ENCODE measurements around the gene NKD1.

The NKD1 gene

GRCh38 chr16:50558913-50559312, 10.7 kb downstream of the NKD1 start:
- Histone ChIP-seq H2AFZ (ENCODE audit: low read length) (no peak overlapping the region), H3K4me3 (ENCODE audit: low read length) (no peak overlapping the region), H3K4me1 (ENCODE audit: low read length) (no peaks in the 10 kb centered on the region), H3K27ac (ENCODE audit: low read length) (no peak overlapping the region), H3K4me2 (ENCODE audit: low read depth, low read length) (no peak overlapping the region), H3K27me3 (replicated peaks; ENCODE audit: insufficient read depth, low read length) (no peaks in the 10 kb centered on the region), H3K9me3 (replicated peaks; ENCODE audit: insufficient read depth, low read length) (no peaks in the 10 kb centered on the region), H3K9ac (ENCODE audit: low read length) (no peak overlapping the region), H3F3A (ENCODE audit: insufficient read depth, low read length) (no peaks in the 10 kb centered on the region), H3K79me2 (ENCODE audit: low read length) (no peaks in the 10 kb centered on the region), H3K36me3 (replicated peaks; ENCODE audit: insufficient read depth, low read length) (no peaks in the 10 kb centered on the region), H3K9me2 (replicated peaks; ENCODE audit: insufficient read depth, low read length) (no peaks in the 10 kb centered on the region), H4K20me1 (ENCODE audit: insufficient read depth, low read length) (no peaks in the 10 kb centered on the region)
- TF ChIP-seq EZH2 (optimal IDR thresholded peaks at IDR 0.05; ENCODE audit: low read depth, low read length) (no peak), CTCF (IDR thresholded peaks at IDR 0.05; ENCODE audit: low read length) (no peak), EZH2phosphoT487 (IDR thresholded peaks at IDR 0.05; ENCODE audit: low read length) (no peak)
- no peak for DNase-seq

DNA sequence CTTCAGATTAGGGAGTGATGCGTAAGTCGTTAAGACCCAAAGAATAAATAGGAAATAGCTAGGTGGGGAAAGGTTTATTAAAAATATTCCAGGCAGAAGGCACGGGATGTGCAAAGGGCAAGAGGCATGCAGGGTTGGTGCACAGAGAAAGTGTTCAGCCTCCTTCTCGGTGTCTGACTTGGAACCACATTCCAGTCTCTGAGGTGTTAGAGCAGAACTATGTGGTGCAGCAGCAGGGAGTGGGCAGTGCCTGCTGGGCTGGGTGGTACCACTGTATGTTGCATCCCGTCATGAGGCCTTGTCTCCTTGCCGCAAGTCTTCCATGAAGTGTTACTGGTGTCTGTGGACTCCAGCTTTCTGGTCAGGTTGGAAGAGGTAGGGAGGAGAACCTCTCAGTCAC, 11.1 kb downstream of the NKD1 start:
- no peaks in the 10 kb centered on the region for H3K79me2 ChIP-seq (ENCODE audit: low read length)

GRCh38 chr16:50559804-50560514, 11.8 kb downstream of the NKD1 start:
- no peak for DNase-seq
- TF ChIP-seq CTCF (IDR thresholded peaks at IDR 0.05; ENCODE audit: low read length): no peak
- TF ChIP-seq EZH2phosphoT487 (IDR thresholded peaks at IDR 0.05; ENCODE audit: low read length): no peak
- TF ChIP-seq EZH2 (optimal IDR thresholded peaks at IDR 0.05; ENCODE audit: low read depth, low read length): no peak
- no peak overlapping the region for H3K4me3 ChIP-seq (ENCODE audit: low read length)

More for the DNA sequence above, 11.1 kb downstream of the NKD1 start:
- Histone ChIP-seq H3F3A (ENCODE audit: insufficient read depth, low read length) (no peaks in the 10 kb centered on the region), H3K27ac (ENCODE audit: low read length) (no peak overlapping the region), H3K4me2 (ENCODE audit: low read depth, low read length) (no peak overlapping the region), H3K9me3 (replicated peaks; ENCODE audit: insufficient read depth, low read length) (no peaks in the 10 kb centered on the region), H3K4me3 (ENCODE audit: low read length) (no peak overlapping the region), H2AFZ (ENCODE audit: low read length) (no peak overlapping the region), H3K36me3 (replicated peaks; ENCODE audit: insufficient read depth, low read length) (no peaks in the 10 kb centered on the region), H3K27me3 (replicated peaks; ENCODE audit: insufficient read depth, low read length) (no peaks in the 10 kb centered on the region), H3K9me2 (replicated peaks; ENCODE audit: insufficient read depth, low read length) (no peaks in the 10 kb centered on the region), H3K9ac (ENCODE audit: low read length) (no peak overlapping the region), H3K4me1 (ENCODE audit: low read length) (no peaks in the 10 kb centered on the region), H4K20me1 (ENCODE audit: insufficient read depth, low read length) (no peaks in the 10 kb centered on the region)
- no peak for TF ChIP-seq EZH2phosphoT487 (IDR thresholded peaks at IDR 0.05; ENCODE audit: low read length)
- TF ChIP-seq CTCF (IDR thresholded peaks at IDR 0.05; ENCODE audit: low read length): no peak
- DNase-seq: no peak

More at GRCh38 chr16:50559804-50560514, 11.8 kb downstream of the NKD1 start:
- H3K9me3 ChIP-seq (replicated peaks; ENCODE audit: insufficient read depth, low read length): no peaks in the 10 kb centered on the region
- no peak overlapping the region for H3K9ac ChIP-seq (ENCODE audit: low read length)
- no peaks in the 10 kb centered on the region for H4K20me1 ChIP-seq (ENCODE audit: insufficient read depth, low read length)
- H3K4me1 ChIP-seq (ENCODE audit: low read length): no peaks in the 10 kb centered on the region
- no peaks in the 10 kb centered on the region for H3K9me2 ChIP-seq (replicated peaks; ENCODE audit: insufficient read depth, low read length)
- no peaks in the 10 kb centered on the region for H3K36me3 ChIP-seq (replicated peaks; ENCODE audit: insufficient read depth, low read length)
- H2AFZ ChIP-seq (ENCODE audit: low read length): no peak overlapping the region
- H3K27me3 ChIP-seq (replicated peaks; ENCODE audit: insufficient read depth, low read length): no peaks in the 10 kb centered on the region
- no peaks in the 10 kb centered on the region for H3K79me2 ChIP-seq (ENCODE audit: low read length)
- no peak overlapping the region for H3K4me2 ChIP-seq (ENCODE audit: low read depth, low read length)
- no peak overlapping the region for H3K27ac ChIP-seq (ENCODE audit: low read length)
- H3F3A ChIP-seq (ENCODE audit: insufficient read depth, low read length): no peaks in the 10 kb centered on the region

Measured in MM.1S (cell line).